Cardiac fibroblast (primary cell): ENCODE results near the gene CALHM6.
"Not testable (repeated sequence)": the region's sequence is repeated elsewhere in the genome, so short reads cannot be mapped to it uniquely, and the experiment has no call there.

Experiments used
- DNase-seq, 2 donors: peaks; one replicate each; pipeline versions ENCODE4 v3.0.0 to v3.0.0-alpha.2; 2010; ENCODE audit warnings: low read depth in 2 of 2
- H3K4me3 ChIP-seq, 2 donors: replicated peaks in 1 of 2; 1 replicate in 1 of 2; 2 replicates in 1 of 2; pipeline ENCODE4 v1.5.1; 2011; ENCODE audit warnings: low read depth in 2 of 2, low read length in 2 of 2, mild to moderate bottlenecking in 2 of 2, moderate library complexity in 1 of 2
- TF ChIP-seq, protein P1 (sequence below): IDR thresholded peaks from one replicate; pipeline ENCODE4 v1.5.1; 2011; ENCODE audit warnings: low read depth, mild to moderate bottlenecking, low read length, inconsistent platforms

Gene CALHM6

DNA sequence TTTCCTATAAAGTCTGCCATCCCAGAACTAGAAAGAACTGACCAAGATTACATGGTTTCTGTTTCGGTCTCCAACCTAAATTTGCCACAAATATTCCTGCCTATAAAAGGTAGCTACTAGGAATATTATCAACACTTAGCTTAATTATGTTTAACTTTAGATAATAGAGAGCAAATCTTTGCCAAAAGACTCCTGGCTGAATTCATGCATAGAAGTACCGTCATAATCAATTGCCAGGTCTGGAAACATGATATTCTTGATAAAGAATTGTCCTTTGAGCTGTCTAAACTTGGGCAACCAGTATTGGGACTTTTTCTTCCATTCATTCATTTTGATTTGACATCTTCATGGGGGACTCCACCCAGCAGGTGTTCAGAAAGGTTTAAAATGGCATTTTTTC, 22.4 kb downstream of the CALHM6 start:
- no peak for DNase-seq
- no peak overlapping the region for H3K4me3 ChIP-seq
- TF ChIP-seq, protein P1, sequence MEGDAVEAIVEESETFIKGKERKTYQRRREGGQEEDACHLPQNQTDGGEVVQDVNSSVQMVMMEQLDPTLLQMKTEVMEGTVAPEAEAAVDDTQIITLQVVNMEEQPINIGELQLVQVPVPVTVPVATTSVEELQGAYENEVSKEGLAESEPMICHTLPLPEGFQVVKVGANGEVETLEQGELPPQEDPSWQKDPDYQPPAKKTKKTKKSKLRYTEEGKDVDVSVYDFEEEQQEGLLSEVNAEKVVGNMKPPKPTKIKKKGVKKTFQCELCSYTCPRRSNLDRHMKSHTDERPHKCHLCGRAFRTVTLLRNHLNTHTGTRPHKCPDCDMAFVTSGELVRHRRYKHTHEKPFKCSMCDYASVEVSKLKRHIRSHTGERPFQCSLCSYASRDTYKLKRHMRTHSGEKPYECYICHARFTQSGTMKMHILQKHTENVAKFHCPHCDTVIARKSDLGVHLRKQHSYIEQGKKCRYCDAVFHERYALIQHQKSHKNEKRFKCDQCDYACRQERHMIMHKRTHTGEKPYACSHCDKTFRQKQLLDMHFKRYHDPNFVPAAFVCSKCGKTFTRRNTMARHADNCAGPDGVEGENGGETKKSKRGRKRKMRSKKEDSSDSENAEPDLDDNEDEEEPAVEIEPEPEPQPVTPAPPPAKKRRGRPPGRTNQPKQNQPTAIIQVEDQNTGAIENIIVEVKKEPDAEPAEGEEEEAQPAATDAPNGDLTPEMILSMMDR, result no peak

DNA sequence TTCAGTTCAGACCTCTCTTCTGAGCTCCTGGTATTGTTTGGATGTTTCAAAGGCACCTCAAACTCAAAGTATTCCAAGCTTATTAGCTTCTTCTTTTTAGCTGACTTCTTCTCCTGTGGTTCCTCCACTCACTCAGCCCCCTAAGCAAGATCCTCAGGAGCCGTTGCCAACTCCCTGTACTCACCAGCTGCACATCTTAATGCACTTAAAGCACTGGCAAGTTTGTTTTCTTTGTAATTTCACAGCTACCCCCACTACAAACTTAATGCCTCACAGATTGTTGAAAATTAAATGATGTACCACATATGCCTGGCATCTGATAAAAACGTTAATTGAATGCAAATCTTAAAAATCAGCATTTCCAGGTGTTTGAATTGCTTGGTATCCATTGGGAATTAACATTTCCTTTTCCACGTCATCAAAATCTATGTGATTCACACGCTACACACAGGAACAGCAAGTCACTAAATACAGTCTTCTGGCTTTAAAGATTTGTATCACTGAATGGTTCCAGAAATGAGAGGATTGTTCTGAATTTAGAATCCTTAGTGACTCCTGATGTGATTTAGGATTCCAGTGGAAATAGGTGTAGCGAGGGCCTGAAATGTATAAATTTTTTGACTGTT, 24.5 kb downstream of the CALHM6 start:
- TF ChIP-seq, protein P1, result no peak
- peak; percentile 7 to 70 for DNase-seq

DNA sequence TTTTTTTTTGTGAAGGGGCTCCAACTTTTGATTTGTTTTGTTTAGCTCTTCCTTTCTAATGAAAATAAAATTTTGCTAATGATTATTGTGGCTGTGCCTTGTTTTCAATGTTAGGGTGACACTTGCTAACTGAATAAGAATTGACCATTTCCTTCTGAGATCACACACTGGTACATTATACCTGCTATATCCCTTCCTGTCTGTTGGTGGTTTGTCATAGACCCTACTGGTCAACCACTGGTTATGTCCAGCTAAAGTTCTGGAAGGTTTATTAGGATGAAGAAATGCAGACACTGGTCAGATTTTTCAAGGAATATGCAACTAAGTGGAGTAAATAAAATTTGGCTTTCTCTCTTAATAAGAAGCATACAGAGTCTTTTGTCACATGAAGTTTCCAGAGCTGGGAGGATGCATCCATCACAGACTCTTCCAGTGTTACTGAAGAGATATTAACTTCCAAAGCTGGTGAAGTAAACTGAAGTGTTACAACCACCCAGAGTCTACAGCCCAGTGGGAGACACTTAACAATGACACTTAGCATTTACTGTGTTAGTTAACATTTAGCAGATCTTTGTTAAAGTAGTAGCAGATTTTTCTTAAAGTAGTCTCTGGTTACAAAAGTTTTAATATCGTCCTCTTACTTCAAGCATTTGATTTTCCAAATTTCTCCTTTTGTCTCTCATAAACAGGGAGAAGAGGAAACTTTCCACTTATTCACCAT, 30.6 kb downstream of the CALHM6 start:
- TF ChIP-seq, protein P1, result no peak
- no peak for DNase-seq

More for the DNA sequence above, 24.5 kb downstream of the CALHM6 start:
- H3K4me3 ChIP-seq, result no peak overlapping the region

DNA sequence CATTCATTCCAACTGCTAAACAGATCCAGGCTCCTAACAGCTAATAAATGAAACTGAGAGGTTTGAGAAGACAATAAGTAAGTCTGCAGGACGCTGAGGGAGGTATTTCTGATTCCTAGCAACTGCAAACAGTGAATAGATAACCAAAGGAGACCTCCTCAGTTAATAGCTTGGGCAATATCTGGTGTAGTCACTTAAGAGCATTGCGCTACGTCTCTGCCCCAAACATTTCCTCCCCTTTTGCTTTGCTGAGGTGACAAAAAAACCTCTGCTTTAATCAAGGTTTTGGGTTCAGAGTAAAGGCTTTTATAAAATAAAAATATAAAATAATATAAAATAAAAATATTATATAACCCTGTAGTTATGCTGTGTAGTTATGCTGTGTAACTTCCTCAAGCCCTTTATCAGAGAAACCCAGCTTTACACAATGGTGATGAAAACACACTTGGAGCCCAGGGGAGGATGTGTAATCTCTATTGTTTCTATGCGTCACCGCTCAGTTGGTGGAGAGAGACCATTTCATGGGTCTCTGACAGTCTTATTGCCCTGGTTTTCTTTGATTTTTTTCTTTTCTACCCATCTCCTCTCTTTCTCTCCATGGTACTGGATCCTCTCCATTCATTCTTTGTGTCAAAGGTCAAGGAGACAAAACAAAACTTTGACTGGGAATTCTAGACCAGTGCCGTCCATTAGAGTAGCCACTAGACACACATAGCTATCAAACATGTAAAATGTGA, 31.3 kb downstream of the CALHM6 start:
- TF ChIP-seq, protein P1, result no peak
- no peak overlapping the region for H3K4me3 ChIP-seq
- peak; percentile 79 to 84 for DNase-seq

More for the DNA sequence above, 30.6 kb downstream of the CALHM6 start:
- H3K4me3 ChIP-seq, result no peak overlapping the region

DNA sequence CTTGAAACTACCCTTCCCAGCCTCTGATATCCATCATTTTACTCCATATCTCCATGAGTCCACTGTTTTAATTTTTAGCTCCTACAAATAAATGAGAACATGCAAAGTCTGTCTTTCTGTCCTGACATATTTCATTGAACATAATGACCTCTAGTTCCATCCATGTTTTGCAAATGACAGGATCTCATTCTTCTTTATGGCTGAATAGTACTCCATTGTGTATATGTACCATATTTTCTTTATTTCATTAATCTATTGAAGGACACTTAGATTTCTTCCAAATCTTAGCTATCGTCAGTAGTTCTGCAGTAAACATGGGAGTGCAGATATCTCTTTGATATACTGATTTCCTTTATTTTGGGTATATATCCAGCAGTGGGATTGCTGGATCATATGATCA, 34.0 kb downstream of the CALHM6 start:
- not testable (repeated sequence) for DNase-seq, H3K4me3 ChIP-seq

DNA sequence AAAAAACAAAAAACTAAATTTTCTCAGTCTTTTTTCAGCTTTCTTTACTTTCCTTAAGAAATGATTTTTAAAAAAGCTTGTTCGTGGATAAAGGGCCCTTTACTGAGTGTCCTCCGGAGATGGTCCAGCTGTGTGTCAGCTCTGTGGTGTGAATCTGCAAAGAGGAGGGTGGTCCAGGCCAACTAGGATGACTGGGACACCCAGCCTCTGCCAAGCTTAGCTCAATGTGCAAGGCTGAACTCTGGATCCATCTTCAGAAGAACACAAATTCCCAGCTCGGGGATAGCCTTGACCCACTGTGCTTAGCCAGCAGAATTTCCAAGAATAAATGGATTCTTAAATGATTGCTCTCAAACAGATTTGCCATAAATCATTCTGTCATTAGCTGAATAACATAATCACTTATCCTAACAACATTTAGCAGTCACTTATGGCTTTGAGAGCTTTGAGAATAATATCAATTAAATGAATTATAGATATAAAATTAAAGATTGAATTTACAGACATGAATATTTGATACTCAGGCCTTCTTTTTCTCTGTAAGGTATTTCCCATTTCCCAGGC, 36.0 kb downstream of the CALHM6 start:
- no peak for DNase-seq
- H3K4me3 ChIP-seq, result no peak overlapping the region
- TF ChIP-seq, protein P1, result no peak

DNA sequence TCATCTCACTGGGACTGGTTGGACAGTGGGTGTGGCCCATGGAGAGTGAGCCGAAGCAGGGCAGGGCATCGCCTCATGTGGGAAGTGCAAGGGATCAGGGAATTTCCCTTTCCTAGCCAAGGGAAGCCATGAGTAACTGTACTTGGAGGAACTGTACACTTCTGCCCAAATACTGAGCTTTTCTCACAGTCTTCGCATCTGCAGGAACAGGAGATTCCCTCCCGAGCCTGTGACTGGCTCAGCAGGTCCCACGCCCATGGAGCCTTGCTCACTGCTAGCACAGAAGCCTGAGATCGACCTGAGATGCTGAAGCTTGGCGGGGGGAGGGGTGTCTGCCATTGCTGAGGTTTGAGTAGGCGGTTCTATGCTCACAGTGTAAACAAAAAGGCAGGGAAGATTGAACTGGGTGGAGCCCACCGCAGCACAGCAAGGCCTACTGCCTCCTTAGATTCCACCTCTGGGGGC, 39.8 kb downstream of the CALHM6 start:
- no peak overlapping the region for H3K4me3 ChIP-seq
- peak in 1 of 2 donors; percentile 17 for DNase-seq
- TF ChIP-seq, protein P1, result no peak
